Measurements from ENCODE around the gene DNAJB14. TPM values are rescaled to one million over a fixed set of nuclear protein-coding genes. Genes with fewer than 3 reads are reported as not detected.

Gene DNAJB14
- total and polyA plus RNA-seq, 2 of the 13 experiments (the other 11 are each of a cell fraction or from before 2014, with no cell fraction given), result 9.1 to 38.1 TPM

GRCh38 chr4:99946356-99947189, at the start of gene DNAJB14 (continued):
- TF ChIP-seq, protein P1, sequence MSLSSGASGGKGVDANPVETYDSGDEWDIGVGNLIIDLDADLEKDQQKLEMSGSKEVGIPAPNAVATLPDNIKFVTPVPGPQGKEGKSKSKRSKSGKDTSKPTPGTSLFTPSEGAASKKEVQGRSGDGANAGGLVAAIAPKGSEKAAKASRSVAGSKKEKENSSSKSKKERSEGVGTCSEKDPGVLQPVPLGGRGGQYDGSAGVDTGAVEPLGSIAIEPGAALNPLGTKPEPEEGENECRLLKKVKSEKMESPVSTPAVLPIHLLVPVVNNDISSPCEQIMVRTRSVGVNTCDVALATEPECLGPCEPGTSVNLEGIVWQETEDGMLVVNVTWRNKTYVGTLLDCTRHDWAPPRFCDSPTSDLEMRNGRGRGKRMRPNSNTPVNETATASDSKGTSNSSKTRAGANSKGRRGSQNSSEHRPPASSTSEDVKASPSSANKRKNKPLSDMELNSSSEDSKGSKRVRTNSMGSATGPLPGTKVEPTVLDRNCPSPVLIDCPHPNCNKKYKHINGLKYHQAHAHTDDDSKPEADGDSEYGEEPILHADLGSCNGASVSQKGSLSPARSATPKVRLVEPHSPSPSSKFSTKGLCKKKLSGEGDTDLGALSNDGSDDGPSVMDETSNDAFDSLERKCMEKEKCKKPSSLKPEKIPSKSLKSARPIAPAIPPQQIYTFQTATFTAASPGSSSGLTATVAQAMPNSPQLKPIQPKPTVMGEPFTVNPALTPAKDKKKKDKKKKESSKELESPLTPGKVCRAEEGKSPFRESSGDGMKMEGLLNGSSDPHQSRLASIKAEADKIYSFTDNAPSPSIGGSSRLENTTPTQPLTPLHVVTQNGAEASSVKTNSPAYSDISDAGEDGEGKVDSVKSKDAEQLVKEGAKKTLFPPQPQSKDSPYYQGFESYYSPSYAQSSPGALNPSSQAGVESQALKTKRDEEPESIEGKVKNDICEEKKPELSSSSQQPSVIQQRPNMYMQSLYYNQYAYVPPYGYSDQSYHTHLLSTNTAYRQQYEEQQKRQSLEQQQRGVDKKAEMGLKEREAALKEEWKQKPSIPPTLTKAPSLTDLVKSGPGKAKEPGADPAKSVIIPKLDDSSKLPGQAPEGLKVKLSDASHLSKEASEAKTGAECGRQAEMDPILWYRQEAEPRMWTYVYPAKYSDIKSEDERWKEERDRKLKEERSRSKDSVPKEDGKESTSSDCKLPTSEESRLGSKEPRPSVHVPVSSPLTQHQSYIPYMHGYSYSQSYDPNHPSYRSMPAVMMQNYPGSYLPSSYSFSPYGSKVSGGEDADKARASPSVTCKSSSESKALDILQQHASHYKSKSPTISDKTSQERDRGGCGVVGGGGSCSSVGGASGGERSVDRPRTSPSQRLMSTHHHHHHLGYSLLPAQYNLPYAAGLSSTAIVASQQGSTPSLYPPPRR (CRISPR knock-in tag; IDR thresholded peaks at IDR 0.05; ENCODE audit: borderline replicate concordance), result peak; percentile 39; the same call in 1 of the 2 replicates
- no peak for TF ChIP-seq TCF7L2 (IDR thresholded peaks at IDR 0.05; ENCODE audit: low read depth, low read length)
- TF ChIP-seq, protein P2, sequence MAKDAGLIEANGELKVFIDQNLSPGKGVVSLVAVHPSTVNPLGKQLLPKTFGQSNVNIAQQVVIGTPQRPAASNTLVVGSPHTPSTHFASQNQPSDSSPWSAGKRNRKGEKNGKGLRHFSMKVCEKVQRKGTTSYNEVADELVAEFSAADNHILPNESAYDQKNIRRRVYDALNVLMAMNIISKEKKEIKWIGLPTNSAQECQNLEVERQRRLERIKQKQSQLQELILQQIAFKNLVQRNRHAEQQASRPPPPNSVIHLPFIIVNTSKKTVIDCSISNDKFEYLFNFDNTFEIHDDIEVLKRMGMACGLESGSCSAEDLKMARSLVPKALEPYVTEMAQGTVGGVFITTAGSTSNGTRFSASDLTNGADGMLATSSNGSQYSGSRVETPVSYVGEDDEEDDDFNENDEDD (CRISPR knock-in tag; IDR thresholded peaks at IDR 0.05; ENCODE audit: borderline replicate concordance), result peak; percentile 36; the same call in 1 of the 2 replicates
- TF ChIP-seq, protein P3, sequence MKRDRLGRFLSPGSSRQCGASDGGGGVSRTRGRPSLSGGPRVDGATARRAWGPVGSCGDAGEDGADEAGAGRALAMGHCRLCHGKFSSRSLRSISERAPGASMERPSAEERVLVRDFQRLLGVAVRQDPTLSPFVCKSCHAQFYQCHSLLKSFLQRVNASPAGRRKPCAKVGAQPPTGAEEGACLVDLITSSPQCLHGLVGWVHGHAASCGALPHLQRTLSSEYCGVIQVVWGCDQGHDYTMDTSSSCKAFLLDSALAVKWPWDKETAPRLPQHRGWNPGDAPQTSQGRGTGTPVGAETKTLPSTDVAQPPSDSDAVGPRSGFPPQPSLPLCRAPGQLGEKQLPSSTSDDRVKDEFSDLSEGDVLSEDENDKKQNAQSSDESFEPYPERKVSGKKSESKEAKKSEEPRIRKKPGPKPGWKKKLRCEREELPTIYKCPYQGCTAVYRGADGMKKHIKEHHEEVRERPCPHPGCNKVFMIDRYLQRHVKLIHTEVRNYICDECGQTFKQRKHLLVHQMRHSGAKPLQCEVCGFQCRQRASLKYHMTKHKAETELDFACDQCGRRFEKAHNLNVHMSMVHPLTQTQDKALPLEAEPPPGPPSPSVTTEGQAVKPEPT (CRISPR knock-in tag; IDR thresholded peaks at IDR 0.05; ENCODE audit: low read depth), result 0 out of 2 replicates have a peak, but pooled peaks have one; percentile 40
- TF ChIP-seq ZNF136 (CRISPR knock-in tag; IDR thresholded peaks at IDR 0.05; ENCODE audit: low read depth), result no peak
- TF ChIP-seq BORCS8-MEF2B (CRISPR knock-in tag; IDR thresholded peaks at IDR 0.05), result peak; percentile 82; the same call in 1 of the 2 replicates
- peak; percentile 35; the same call in 1 of the 2 replicates for TF ChIP-seq MED13 (CRISPR knock-in tag; IDR thresholded peaks at IDR 0.05)
- TF ChIP-seq ZSCAN21 (CRISPR knock-in tag; IDR thresholded peaks at IDR 0.05; ENCODE audit: borderline replicate concordance), result peak; percentile 84; the same call in 1 of the 2 replicates
- TF ChIP-seq ZNF501 (CRISPR knock-in tag; IDR thresholded peaks at IDR 0.05), result no peak
- TF ChIP-seq DR1 (CRISPR knock-in tag; IDR thresholded peaks at IDR 0.05), result 0 out of 2 replicates have a peak, but pooled peaks have one; percentile 41
- peak; percentile 63; the same call in 1 of the 2 replicates for TF ChIP-seq PHF20 (CRISPR knock-in tag; IDR thresholded peaks at IDR 0.05)
- no peak for TF ChIP-seq MTF1 (CRISPR knock-in tag; IDR thresholded peaks at IDR 0.05)
- TF ChIP-seq RERE (CRISPR knock-in tag; IDR thresholded peaks at IDR 0.05; ENCODE audit: low read depth), result no peak
- 0 out of 2 replicates have a peak, but pooled peaks have one; percentile 71 for TF ChIP-seq ZSCAN30 (CRISPR knock-in tag; IDR thresholded peaks at IDR 0.05)

Data from HepG2 (cell line).